Skeletal muscle satellite cell (primary cell): ENCODE measurements around the gene ELF1.
"Not testable (repeated sequence)": the region's sequence is repeated elsewhere in the genome, so short reads cannot be mapped to it uniquely, and the experiment has no call there.

ENCODE experiments used
- H3K27me3 ChIP-seq: 2 replicates; pipeline ENCODE4 v1.7.0; 2013; ENCODE audit warnings: low read length; ENCODE audit not compliant: control insufficient read depth, insufficient read depth
- H3K36me3 ChIP-seq: 2 replicates; pipeline ENCODE4 v1.7.0; 2013; ENCODE audit warnings: mild to moderate bottlenecking, control low read depth, low read length; ENCODE audit not compliant: insufficient read depth
- H3K4me1 ChIP-seq: 2 replicates; pipeline ENCODE4 v1.7.0; 2013; ENCODE audit warnings: low read length; ENCODE audit not compliant: control insufficient read depth, insufficient read depth
- H3K4me2 ChIP-seq: 2 replicates; pipeline ENCODE4 v1.7.0; 2013; ENCODE audit warnings: mild to moderate bottlenecking, low read length
- H3K4me3 ChIP-seq: 2 replicates; pipeline ENCODE4 v1.7.0; 2013; ENCODE audit warnings: low read length
- H3K9ac ChIP-seq: 2 replicates; pipeline ENCODE4 v1.7.0; 2013; ENCODE audit warnings: mild to moderate bottlenecking, low read depth, low read length, moderate library complexity
- H3K9me3 ChIP-seq: replicated peaks from 2 replicates; pipeline ENCODE4 v1.7.0; 2013; ENCODE audit warnings: mild to moderate bottlenecking, control low read depth, low read length

ELF1 gene

DNA sequence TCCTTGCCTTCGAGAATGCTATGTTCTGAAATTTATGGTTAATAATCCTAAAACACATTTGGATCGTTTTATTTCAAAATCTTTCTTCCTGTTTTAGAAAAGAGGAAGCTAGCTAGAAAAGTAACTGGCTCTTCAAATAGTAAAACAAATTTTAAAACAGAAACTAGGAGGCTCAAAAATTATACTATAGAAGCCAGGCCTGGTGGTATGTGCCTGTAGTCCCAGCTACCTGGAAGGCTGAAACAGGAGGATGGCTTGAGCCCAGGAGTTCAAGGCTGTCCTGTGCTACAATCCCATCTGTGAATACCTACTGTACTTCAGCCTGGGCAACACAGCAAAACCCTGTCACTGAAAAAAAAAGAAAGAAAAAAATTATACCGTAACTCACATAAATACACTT is 57.9 kb downstream of the ELF1 start:
- Histone ChIP-seq H3K9me3 (no peaks in the 10 kb centered on the region), H3K4me1 (no peaks in the 10 kb centered on the region), H3K4me2 (no peak overlapping the region), H3K9ac (no peak overlapping the region), H3K27me3 (no peaks in the 10 kb centered on the region), H3K36me3 (peaks cover 10% of the 10 kb centered on the region), H3K4me3 (no peak overlapping the region)

GRCh38 chr13:40960716-40961115 is 58.4 kb downstream of the ELF1 start:
- H3K9me3 ChIP-seq = no peaks in the 10 kb centered on the region
- peaks cover 10% of the 10 kb centered on the region for H3K36me3 ChIP-seq
- H3K4me2 ChIP-seq = no peak overlapping the region
- no peaks in the 10 kb centered on the region for H3K4me1 ChIP-seq
- H3K27me3 ChIP-seq = no peaks in the 10 kb centered on the region
- no peak overlapping the region for H3K9ac ChIP-seq
- H3K4me3 ChIP-seq = no peak overlapping the region

GRCh38 chr13:40958655-40959054 is 60.5 kb downstream of the ELF1 start:
- no peak overlapping the region for H3K9ac ChIP-seq
- peaks cover 10% of the 10 kb centered on the region for H3K36me3 ChIP-seq
- H3K4me2 ChIP-seq = no peak overlapping the region
- no peaks in the 10 kb centered on the region for H3K4me1 ChIP-seq
- no peak overlapping the region for H3K4me3 ChIP-seq
- H3K27me3 ChIP-seq = no peaks in the 10 kb centered on the region
- no peaks in the 10 kb centered on the region for H3K9me3 ChIP-seq

DNA sequence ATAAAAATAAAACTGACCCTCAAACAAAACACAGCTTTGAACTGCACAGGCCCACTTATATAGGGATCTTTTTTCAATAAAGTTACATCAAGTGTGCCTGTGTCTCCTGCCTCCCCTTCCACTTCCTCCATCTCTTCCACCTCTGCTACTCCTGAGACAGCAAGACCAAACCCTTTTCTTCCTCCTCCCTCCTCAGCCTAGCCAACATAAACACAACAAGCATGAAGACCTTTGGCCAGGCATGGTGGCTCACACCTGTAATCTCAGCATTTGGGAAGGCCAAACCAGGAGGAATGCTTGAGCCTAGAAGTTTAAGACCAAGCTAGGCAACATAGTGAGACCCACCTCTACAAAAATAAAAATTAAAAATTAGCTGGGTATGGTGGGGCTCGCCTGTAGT is 72.6 kb downstream of the ELF1 start:
- H3K9ac ChIP-seq = no peak overlapping the region
- H3K9me3 ChIP-seq = no peaks in the 10 kb centered on the region
- peaks cover 68% of the 10 kb centered on the region for H3K36me3 ChIP-seq
- H3K27me3 ChIP-seq = no peaks in the 10 kb centered on the region
- no peak overlapping the region for H3K4me3 ChIP-seq
- H3K4me2 ChIP-seq = no peak overlapping the region
- no peaks in the 10 kb centered on the region for H3K4me1 ChIP-seq

GRCh38 chr13:40943073-40943472 is 76.0 kb downstream of the ELF1 start:
- H3K9me3 ChIP-seq = no peaks in the 10 kb centered on the region
- H3K36me3 ChIP-seq = peaks cover 71% of the 10 kb centered on the region
- H3K9ac ChIP-seq = no peak overlapping the region
- no peak overlapping the region for H3K4me2 ChIP-seq
- H3K27me3 ChIP-seq = no peaks in the 10 kb centered on the region
- H3K4me3 ChIP-seq = no peak overlapping the region
- H3K4me1 ChIP-seq = no peaks in the 10 kb centered on the region

DNA sequence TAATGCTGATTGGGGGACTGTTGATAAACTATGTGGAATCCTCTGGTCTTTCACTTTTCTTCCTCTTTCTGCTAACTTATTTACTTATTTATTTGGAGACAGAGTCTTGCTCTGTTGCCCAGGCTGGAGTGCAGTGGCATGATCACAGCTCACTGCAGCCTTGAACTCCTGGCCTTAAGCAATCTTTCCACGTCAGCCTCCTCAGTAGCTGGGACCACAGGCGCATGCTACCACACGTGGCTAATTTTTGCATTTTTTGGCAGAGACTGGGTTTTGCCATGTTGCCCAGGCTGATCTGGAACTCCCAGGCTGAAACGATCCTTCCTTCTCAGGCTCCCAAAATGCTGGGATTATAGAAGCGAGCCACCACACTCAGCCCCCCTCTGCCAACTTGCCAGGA is 77.5 kb downstream of the ELF1 start:
- Histone ChIP-seq H3K9ac (no peak overlapping the region), H3K4me1 (no peaks in the 10 kb centered on the region), H3K36me3 (peaks cover 60% of the 10 kb centered on the region), H3K27me3 (no peaks in the 10 kb centered on the region), H3K4me3 (no peak overlapping the region), H3K9me3 (no peaks in the 10 kb centered on the region), H3K4me2 (no peak overlapping the region)

GRCh38 chr13:40940841-40941240 is 78.3 kb downstream of the ELF1 start:
- Histone ChIP-seq H3K9ac (no peak overlapping the region), H3K9me3 (no peaks in the 10 kb centered on the region), H3K36me3 (peaks cover 53% of the 10 kb centered on the region), H3K4me2 (no peak overlapping the region), H3K27me3 (no peaks in the 10 kb centered on the region), H3K4me3 (no peak overlapping the region), H3K4me1 (no peaks in the 10 kb centered on the region)

DNA sequence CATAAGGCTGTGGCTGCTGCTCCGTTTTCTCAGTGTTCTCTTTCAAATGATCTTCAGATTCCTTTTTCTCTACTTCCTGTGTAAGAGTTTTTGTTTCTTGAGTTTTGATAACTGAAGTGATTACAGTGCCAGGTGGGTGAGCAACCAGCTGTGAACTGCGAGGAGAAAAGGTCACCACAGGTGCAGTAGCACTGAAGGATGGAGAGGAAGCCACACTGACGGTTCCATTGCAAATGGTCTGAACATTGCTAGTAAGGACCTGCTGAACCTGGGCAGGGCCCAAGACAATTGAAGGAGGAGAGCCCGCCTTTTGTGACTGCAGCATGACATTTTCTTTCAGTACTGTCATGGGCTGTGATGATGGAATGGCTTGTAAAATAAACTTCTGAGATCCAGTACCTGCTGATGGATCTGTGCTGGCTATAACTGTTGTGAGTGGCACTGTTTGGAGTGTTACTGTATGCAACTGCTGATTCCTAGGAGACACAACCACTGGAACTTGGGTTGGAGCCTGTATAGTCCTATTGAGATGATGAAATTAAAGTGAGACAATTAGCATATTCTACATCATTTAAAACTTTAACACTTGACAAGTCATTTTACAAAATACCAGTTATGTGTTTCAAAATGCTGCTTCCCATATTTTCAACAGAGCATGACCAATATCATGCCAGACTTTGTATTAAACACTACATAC is 85.5 kb downstream of the ELF1 start:
- H3K4me3 ChIP-seq = no peak overlapping the region
- H3K4me1 ChIP-seq = no peaks in the 10 kb centered on the region
- no peaks in the 10 kb centered on the region for H3K9me3 ChIP-seq
- H3K4me2 ChIP-seq = no peak overlapping the region
- peaks cover 48% of the 10 kb centered on the region for H3K36me3 ChIP-seq
- no peak overlapping the region for H3K9ac ChIP-seq
- H3K27me3 ChIP-seq = no peaks in the 10 kb centered on the region

DNA sequence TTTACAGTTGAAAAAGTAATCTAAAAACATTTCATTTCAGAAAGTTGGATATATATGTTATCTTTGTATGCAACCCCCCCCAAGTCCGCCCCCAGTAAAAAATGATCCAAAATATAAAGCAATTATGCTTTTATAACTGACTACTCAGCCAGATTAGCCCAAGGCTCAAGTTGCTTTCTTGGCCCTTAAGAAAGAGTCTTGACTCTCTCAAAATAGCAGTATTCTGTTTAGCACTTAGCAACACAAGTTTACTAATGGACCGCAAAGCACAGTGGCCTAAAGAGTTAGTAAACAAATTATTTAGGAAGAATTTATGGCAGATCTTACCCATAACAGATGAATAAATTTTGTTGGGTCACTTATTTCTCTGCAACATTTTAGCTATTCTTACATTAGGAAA is 86.9 kb downstream of the ELF1 start:
- Histone ChIP-seq H3K4me1 (no peaks in the 10 kb centered on the region), H3K4me3 (no peak overlapping the region), H3K4me2 (no peak overlapping the region), H3K9me3 (no peaks in the 10 kb centered on the region), H3K36me3 (peaks cover 47% of the 10 kb centered on the region), H3K9ac (no peak overlapping the region), H3K27me3 (no peaks in the 10 kb centered on the region)

- Histone ChIP-seq H3K27me3 (no peaks in the 10 kb centered on the region), H3K4me3 (no peak overlapping the region), H3K4me1 (no peaks in the 10 kb centered on the region), H3K4me2 (no peak overlapping the region), H3K9ac (no peak overlapping the region), H3K9me3 (no peaks in the 10 kb centered on the region), H3K36me3 (peaks cover 47% of the 10 kb centered on the region)
Measured at GRCh38 chr13:40931719-40932118, 87.4 kb downstream of the ELF1 start.

- H3K9me3 ChIP-seq, H3K9ac ChIP-seq, H3K4me1 ChIP-seq, H3K4me3 ChIP-seq, H3K27me3 ChIP-seq, H3K4me2 ChIP-seq: not testable (repeated sequence)
- peaks cover 48% of the 10 kb centered on the region for H3K36me3 ChIP-seq
Measured at GRCh38 chr13:40929883-40930282, 89.2 kb downstream of the ELF1 start.

DNA sequence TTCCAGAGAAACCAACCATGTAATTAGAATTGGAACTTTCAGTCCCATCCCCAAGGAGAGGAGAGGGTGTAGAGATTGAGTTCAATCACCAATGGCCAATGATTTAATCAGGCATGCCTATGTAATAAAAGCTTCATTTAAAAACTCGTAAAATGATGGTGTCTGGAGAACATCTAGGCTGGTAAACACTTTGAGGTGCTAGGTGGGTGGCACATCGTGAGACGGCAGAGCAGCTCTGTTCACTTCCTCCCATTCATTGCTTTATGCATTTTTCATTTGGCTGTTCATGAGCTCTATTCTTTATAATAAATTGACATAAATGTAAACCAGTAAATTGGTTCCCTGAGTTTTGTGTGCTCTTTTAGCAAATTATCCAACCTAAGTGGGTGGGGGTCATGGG is 90.1 kb downstream of the ELF1 start:
- H3K27me3 ChIP-seq = no peaks in the 10 kb centered on the region
- H3K9me3 ChIP-seq = no peaks in the 10 kb centered on the region
- H3K4me3 ChIP-seq = no peak overlapping the region
- H3K36me3 ChIP-seq = peaks cover 46% of the 10 kb centered on the region
- H3K4me2 ChIP-seq = no peak overlapping the region
- H3K9ac ChIP-seq = no peak overlapping the region
- no peaks in the 10 kb centered on the region for H3K4me1 ChIP-seq
